H7 (cell line): ENCODE measurements around the gene MATR3. TPM values are rescaled to one million over a fixed set of nuclear protein-coding genes. Genes with fewer than 3 reads are reported as not detected.
"Not testable (repeated sequence)": the region's sequence is repeated elsewhere in the genome, so short reads cannot be mapped to it uniquely, and the experiment has no call there.

Experiments used
- DNase-seq: peaks from one replicate; pipeline ENCODE4 v3.0.0; 2012
- H3K27me3 ChIP-seq: 2 replicates; pipeline ENCODE4 v1.6.0; 2011; ENCODE audit warnings: mild to moderate bottlenecking, low read length; ENCODE audit not compliant: control insufficient read depth, insufficient read depth
- H3K36me3 ChIP-seq: replicated peaks from 2 replicates; pipeline ENCODE4 v1.5.1; 2011; ENCODE audit warnings: low read length; ENCODE audit not compliant: control insufficient read depth, insufficient read depth
- H3K4me3 ChIP-seq: 2 replicates; pipeline ENCODE4 v1.5.1; 2011; ENCODE audit warnings: low read depth, mild to moderate bottlenecking, control low read depth, low read length, moderate library complexity; ENCODE audit not compliant: insufficient read depth
- total RNA-seq: library from RNA; depleted of rRNA; stranded (reverse); fragments of >200 nt; shearing (Covaris generic); gene quantifications from 2 replicates; pipeline ENCODE4 v1.2.3, GENCODE V29; 2014

The MATR3 gene
- total RNA-seq, 1 experiment from 2014 or later, result 228 TPM

DNA sequence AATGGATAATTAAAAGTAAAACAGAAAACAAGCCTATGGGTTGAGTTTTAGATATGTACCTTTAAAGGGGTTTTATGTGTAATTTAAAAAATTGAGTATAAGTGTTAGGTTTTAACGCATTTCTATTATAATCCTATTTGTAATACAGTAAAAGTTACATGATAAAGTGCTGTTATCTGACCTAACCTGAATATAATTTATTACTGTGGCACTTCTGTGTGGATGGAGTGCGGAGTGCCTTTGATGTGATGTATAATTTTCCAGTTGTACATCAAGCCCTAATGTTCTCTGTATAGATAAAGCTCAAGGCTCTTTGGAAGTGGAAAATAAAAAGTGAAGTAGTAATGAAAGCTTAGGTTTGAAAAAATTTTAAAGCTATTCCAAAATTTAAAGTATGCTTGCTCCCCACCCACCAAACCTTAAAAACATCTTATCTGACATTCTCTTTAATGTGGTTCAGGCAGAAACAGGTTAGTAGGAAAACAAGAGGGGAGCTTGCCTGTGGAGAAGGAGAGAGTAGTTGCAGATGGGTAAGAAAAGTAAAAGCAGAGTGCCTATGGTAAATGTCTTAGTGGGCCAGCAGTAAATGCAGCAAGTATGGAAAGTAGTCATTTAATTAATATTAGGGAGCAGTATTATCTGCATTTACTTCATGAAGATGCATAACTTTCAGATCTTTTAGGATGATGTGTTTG is 4.0 kb downstream of the MATR3 start:
- no peak overlapping the region for H3K4me3 ChIP-seq
- DNase-seq, result no peak
- no peaks in the 10 kb centered on the region for H3K27me3 ChIP-seq
- H3K36me3 ChIP-seq, result no peaks in the 10 kb centered on the region; the same call in 1 of the 2 replicates

- H3K4me3 ChIP-seq, result no peak overlapping the region
- no peaks in the 10 kb centered on the region; the same call in 1 of the 2 replicates for H3K36me3 ChIP-seq
- H3K27me3 ChIP-seq, result no peaks in the 10 kb centered on the region
- no peak for DNase-seq
These were observed 4.7 kb downstream of the MATR3 start for GRCh38 chr5:139298242-139298641.

DNA sequence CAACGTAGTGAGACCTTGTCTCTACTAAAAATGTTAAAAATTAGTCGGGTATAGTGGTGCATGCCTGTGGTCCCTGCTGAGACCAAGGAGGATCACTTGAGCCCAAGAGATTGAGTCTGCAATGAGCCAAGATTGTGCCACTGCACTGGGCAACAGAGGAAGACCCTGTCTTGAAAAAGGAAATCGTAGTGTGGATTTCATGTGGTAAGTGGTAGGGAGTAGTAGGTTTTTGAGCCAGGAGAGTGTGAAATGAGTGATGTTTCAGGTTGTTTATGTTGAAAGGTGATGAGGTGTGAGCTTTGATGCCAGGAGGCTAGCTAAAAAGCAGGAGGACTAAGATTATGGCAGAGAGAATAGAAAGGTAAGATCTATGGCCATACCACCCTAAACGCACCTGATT is 5.9 kb downstream of the MATR3 start:
- H3K4me3 ChIP-seq, result no peak overlapping the region
- no peak for DNase-seq
- H3K36me3 ChIP-seq, result no peaks in the 10 kb centered on the region; the same call in 1 of the 2 replicates
- H3K27me3 ChIP-seq, result no peaks in the 10 kb centered on the region

DNA sequence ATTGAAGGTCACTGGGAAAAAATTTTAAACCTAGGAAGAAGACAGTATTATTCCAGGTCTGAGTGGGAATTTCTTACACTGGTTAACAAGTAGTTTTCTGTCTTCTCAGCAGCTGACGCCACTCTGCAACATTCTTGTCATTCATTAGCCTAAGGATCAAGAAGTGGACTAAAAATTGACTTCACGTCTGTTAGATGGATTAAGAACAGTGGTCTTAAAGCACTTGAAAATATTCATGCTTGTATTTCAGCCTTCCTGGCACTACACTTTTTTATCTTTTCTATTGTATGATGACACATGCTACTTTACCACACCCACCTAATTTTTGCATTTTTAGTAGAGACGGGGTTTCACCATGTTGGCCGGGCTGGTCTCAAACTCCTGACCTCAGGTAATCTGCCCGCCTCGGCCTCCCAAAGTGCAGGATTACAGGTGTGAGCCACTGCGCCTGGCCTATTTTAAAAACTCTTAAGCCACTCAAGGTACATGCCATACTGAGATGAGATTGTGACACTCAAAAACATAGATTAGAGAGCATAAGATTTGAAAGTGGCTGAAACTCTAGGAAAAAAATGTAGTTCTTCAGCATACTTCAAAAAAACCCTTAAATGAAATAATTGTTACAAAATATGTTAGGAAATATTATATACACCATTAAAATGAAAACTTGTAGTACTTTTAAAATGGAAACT is 8.4 kb downstream of the MATR3 start:
- Histone ChIP-seq H3K4me3 (no peak overlapping the region), H3K27me3 (no peaks in the 10 kb centered on the region), H3K36me3 (no peaks in the 10 kb centered on the region)
- DNase-seq, result no peak

DNA sequence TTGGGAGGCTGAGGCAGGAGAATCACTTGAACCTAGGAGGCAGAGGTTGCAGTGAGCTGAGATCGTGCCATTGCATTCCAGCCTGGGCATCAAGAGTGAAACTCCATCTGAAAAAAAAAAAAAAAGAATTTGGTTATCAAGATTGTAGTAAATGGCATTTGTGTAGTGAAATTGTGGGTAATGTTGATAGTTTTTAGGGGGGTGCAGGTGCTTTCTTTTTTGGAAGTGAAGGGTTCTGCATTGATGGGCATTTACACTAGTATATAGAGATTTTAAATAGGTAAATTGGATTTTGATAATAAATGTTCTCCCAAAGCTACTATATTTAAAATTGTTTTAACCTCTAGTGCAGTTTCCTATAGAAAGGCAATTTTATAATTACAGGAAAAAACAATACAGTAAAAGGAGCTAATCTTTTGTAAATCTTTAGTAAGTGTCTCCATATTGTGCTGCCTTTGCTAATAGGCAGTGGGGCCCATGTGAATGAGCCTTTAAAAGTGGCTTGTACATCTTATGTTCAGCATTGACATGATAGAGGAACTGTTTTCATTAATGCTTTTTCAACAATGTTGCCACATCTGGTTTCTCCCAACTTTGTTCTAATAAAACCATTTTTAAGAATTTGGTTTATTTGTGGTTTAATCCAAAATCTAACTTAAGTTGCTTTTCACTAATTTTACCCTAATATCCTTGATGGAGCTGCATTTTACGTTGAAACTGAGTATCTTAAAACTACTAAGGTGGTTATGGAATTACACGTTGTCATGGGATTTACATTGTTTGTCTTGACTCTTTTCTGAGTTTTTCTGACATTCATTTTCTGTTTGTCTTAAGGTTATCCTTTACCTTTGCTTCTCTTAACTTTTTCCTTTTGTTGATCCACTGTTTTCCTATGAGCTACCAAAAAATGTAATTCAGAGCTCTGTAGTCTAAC is 11.1 kb downstream of the MATR3 start:
- Histone ChIP-seq H3K4me3 (no peak overlapping the region), H3K36me3 (no peaks in the 10 kb centered on the region), H3K27me3 (no peaks in the 10 kb centered on the region)
- DNase-seq, result no peak

- Histone ChIP-seq H3K27me3 (no peaks in the 10 kb centered on the region), H3K4me3 (no peak overlapping the region), H3K36me3 (no peaks in the 10 kb centered on the region)
- no peak for DNase-seq
These were observed 12.7 kb downstream of the MATR3 start for GRCh38 chr5:139306197-139306596.

DNA sequence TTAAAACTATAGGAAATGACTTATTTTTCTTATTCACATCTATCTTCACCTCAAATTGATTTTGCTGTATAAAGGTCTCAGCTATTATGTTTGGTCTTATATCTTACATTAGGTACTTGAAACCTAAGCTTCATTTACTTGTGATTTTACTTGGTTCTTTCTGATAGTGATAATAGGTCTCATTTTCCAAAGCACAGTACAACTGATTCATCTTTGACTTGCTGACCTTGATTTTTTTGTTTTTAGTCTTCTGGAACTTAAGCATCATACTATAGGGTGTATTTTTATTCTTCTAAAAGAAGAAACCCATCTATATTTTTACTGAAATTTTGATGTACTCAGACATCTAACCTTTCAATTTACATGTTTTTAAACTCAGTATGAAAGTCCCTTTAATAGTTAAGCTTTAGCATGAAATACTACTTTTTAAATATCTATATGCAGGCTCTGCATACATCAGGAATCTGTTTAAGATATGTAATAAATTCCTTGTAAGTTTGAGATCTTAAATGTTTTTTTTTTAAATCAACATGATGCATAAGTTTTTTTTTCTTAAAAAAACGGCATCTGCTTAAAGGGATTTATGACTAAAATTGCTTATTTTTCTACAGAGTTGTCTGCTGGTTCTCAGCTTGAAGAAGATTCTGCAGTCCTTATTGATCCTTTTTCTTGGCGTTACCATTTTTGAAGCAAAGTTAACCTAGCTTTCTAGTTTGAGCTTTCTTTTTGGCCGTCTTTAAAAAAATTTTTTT is 13.3 kb downstream of the MATR3 start:
- Histone ChIP-seq H3K36me3 (no peaks in the 10 kb centered on the region), H3K27me3 (no peaks in the 10 kb centered on the region), H3K4me3 (no peak overlapping the region)
- no peak for DNase-seq

- DNase-seq, result no peak
These were observed 15.3 kb downstream of the MATR3 start for GRCh38 chr5:139308797-139309196.

GRCh38 chr5:139310715-139311186 is 17.2 kb downstream of the MATR3 start:
- H3K4me3 ChIP-seq, H3K36me3 ChIP-seq, H3K27me3 ChIP-seq, DNase-seq: not testable (repeated sequence)

More at GRCh38 chr5:139308797-139309196, 15.3 kb downstream of the MATR3 start:
- Histone ChIP-seq H3K4me3 (no peak overlapping the region), H3K27me3 (no peaks in the 10 kb centered on the region), H3K36me3 (no peaks in the 10 kb centered on the region)

- DNase-seq, result no peak
- Histone ChIP-seq H3K4me3 (no peak overlapping the region), H3K36me3 (peaks cover 17% of the 10 kb centered on the region), H3K27me3 (no peaks in the 10 kb centered on the region)
These were observed 18.5 kb downstream of the MATR3 start for GRCh38 chr5:139312075-139312474.

GRCh38 chr5:139314276-139314675 is 20.7 kb downstream of the MATR3 start:
- Histone ChIP-seq H3K4me3 (no peak overlapping the region), H3K36me3 (peaks cover 34% of the 10 kb centered on the region), H3K27me3 (no peaks in the 10 kb centered on the region)
- DNase-seq, result no peak

DNA sequence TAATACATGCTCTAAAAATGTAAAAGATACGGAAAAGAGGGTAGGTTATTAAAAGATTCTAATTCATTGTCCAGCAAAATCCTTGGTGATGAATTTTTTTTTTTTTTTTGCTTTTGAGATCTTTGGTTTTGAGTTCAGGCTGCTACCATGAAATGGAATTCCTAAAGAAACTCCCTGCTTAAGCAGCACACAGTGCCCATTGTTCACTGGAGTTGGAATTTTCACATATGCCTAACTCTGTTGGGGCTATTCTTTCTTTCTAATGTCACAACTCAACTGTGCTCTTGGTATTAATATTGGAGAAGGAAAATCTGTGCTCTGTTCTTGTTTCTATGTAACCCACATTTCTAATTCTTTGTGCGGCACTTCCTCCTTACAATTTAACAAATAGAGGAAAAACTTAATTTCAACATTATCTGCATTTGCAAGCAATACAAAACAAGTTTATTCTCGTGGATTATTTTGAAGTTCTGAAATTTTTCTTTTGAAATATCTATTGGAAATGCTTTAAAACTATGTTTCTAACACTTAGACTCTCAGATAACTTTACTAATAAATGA is 21.6 kb downstream of the MATR3 start:
- DNase-seq, result no peak
- Histone ChIP-seq H3K27me3 (no peaks in the 10 kb centered on the region), H3K36me3 (peaks cover 37% of the 10 kb centered on the region), H3K4me3 (no peak overlapping the region)

- Histone ChIP-seq H3K4me3 (no peak overlapping the region), H3K27me3 (no peaks in the 10 kb centered on the region), H3K36me3 (peaks cover 6% of the 10 kb centered on the region)
- DNase-seq, result no peak
These were observed 42.3 kb downstream of the MATR3 start for GRCh38 chr5:139335811-139336210.

GRCh38 chr5:139340051-139340450 is 46.5 kb downstream of the MATR3 start:
- Histone ChIP-seq H3K36me3 (no peaks in the 10 kb centered on the region), H3K4me3 (no peak overlapping the region), H3K27me3 (no peaks in the 10 kb centered on the region)
- DNase-seq, result no peak
